Loucy (cell line): ENCODE results near the gene SYT2.

Experiments used
- H2AFZ ChIP-seq: fragments of 200-600 bp; sonication (generic); 2 replicates; pipeline ENCODE4 v1.6.0; 2016; ENCODE audit warnings: antibody characterized with exemption, mild to moderate bottlenecking, low read length, moderate library complexity
- H3F3A ChIP-seq: fragments of 200-600 bp; 2 replicates; pipeline ENCODE4 v1.6.0; 2016; ENCODE audit warnings: antibody characterized with exemption, low read depth, mild to moderate bottlenecking
- H3K27me3 ChIP-seq: fragments of 200-600 bp; sonication (generic); 2 replicates; pipeline ENCODE4 v1.6.1; 2014; ENCODE audit warnings: low read length, mild to moderate bottlenecking; ENCODE audit not compliant: insufficient read depth, poor library complexity, severe bottlenecking
- H3K36me3 ChIP-seq: fragments of 200-600 bp; sonication (generic); 2 replicates; pipeline ENCODE4 v1.6.1; 2016; ENCODE audit warnings: low read length; ENCODE audit not compliant: insufficient read depth
- H3K4me1 ChIP-seq: fragments of 200-600 bp; sonication (generic); 2 replicates; pipeline ENCODE4 v1.5.1; 2014; ENCODE audit warnings: low read length, mild to moderate bottlenecking; ENCODE audit not compliant: insufficient read depth, poor library complexity, severe bottlenecking
- H3K4me2 ChIP-seq: fragments of 200-600 bp; sonication (generic); 2 replicates; pipeline ENCODE4 v1.6.0; 2014; ENCODE audit warnings: antibody characterized with exemption, low read length, low read depth, mild to moderate bottlenecking; ENCODE audit not compliant: poor library complexity, severe bottlenecking
- H3K4me3 ChIP-seq: fragments of 200-600 bp; sonication (generic); 2 replicates; pipeline ENCODE4 v1.5.1; 2014; ENCODE audit warnings: low read length, mild to moderate bottlenecking, mixed read lengths; ENCODE audit not compliant: poor library complexity, severe bottlenecking
- H3K79me2 ChIP-seq: fragments of 200-600 bp; sonication (generic); 2 replicates; pipeline ENCODE4 v1.6.1; 2014; ENCODE audit warnings: low read length; ENCODE audit not compliant: insufficient read depth
- H3K9ac ChIP-seq: fragments of 200-600 bp; sonication (generic); 2 replicates; pipeline ENCODE4 v1.6.0; 2014; ENCODE audit warnings: mild to moderate bottlenecking, low read depth, low read length, moderate library complexity; ENCODE audit not compliant: poor library complexity, severe bottlenecking
- H3K9me2 ChIP-seq: fragments of 200-600 bp; sonication (generic); replicated peaks from 2 replicates; pipeline ENCODE4 v1.6.1; 2016; ENCODE audit warnings: low read depth, low read length, mixed read lengths
- H3K9me3 ChIP-seq: fragments of 200-600 bp; sonication (generic); 2 replicates; pipeline ENCODE4 v1.6.1; 2014; ENCODE audit warnings: mild to moderate bottlenecking, antibody characterized with exemption, low read length, low read depth; ENCODE audit not compliant: insufficient read depth
- H4K20me1 ChIP-seq: fragments of 200-600 bp; sonication (generic); 2 replicates; pipeline ENCODE4 v1.6.0; 2014; ENCODE audit warnings: antibody characterized with exemption, low read length, mild to moderate bottlenecking; ENCODE audit not compliant: insufficient read depth, poor library complexity, severe bottlenecking
- EZH2phosphoT487 ChIP-seq: fragments of 200-600 bp; IDR thresholded peaks from 2 replicates; pipeline ENCODE4 v1.6.1; 2018; ENCODE audit warnings: antibody characterized with exemption, mild to moderate bottlenecking, moderate library complexity, borderline replicate concordance
- TF ChIP-seq, protein P1 (sequence below): fragments of 200-600 bp; sonication (generic); conservative IDR thresholded peaks from 2 replicates; pipeline ENCODE4 v1.5.1; 2014; ENCODE audit warnings: mild to moderate bottlenecking, antibody characterized with exemption, low read length

Gene SYT2

DNA sequence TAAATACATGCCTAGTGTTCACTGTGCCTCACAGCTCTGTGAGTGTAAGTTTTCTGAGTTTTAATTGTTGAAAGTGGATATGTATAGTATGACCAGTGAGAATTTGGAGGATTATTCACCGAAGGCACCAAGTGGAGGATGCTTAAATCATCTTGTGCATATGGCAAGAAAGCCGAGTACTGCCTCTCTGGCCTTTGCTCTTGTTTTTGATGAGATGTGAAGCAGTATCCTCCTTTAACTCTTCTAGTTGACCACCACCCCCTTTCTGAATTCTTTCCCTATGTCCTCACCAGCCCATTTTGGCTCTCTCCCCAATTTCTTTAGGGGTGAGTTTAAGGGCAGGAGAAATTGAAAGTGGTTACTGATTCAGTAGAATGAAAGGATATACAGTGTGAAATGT is 130.4 kb downstream of the SYT2 start:
- H4K20me1 ChIP-seq: no peaks in the 10 kb centered on the region
- no peaks in the 10 kb centered on the region; the same call in 1 of the 2 replicates for H3K36me3 ChIP-seq
- H3K4me2 ChIP-seq: no peak overlapping the region
- no peaks in the 10 kb centered on the region for H3F3A ChIP-seq
- H3K9me3 ChIP-seq: no peaks in the 10 kb centered on the region
- TF ChIP-seq, protein P1, sequence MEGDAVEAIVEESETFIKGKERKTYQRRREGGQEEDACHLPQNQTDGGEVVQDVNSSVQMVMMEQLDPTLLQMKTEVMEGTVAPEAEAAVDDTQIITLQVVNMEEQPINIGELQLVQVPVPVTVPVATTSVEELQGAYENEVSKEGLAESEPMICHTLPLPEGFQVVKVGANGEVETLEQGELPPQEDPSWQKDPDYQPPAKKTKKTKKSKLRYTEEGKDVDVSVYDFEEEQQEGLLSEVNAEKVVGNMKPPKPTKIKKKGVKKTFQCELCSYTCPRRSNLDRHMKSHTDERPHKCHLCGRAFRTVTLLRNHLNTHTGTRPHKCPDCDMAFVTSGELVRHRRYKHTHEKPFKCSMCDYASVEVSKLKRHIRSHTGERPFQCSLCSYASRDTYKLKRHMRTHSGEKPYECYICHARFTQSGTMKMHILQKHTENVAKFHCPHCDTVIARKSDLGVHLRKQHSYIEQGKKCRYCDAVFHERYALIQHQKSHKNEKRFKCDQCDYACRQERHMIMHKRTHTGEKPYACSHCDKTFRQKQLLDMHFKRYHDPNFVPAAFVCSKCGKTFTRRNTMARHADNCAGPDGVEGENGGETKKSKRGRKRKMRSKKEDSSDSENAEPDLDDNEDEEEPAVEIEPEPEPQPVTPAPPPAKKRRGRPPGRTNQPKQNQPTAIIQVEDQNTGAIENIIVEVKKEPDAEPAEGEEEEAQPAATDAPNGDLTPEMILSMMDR: no peak
- TF ChIP-seq EZH2phosphoT487: no peak
- no peak overlapping the region for H3K4me3 ChIP-seq
- H3K9me2 ChIP-seq: no peaks in the 10 kb centered on the region
- H3K9ac ChIP-seq: no peak overlapping the region
- H2AFZ ChIP-seq: no peak overlapping the region
- H3K4me1 ChIP-seq: peaks cover 9% of the 10 kb centered on the region
- H3K27me3 ChIP-seq: no peaks in the 10 kb centered on the region
- no peaks in the 10 kb centered on the region for H3K79me2 ChIP-seq

- Histone ChIP-seq H3K4me2 (no peak overlapping the region), H2AFZ (no peak overlapping the region), H3K79me2 (no peaks in the 10 kb centered on the region), H3F3A (no peaks in the 10 kb centered on the region), H3K4me1 (peaks cover 9% of the 10 kb centered on the region), H4K20me1 (no peaks in the 10 kb centered on the region), H3K36me3 (no peaks in the 10 kb centered on the region; the same call in 1 of the 2 replicates), H3K4me3 (no peak overlapping the region), H3K27me3 (no peaks in the 10 kb centered on the region), H3K9me3 (no peaks in the 10 kb centered on the region), H3K9ac (no peak overlapping the region), H3K9me2 (no peaks in the 10 kb centered on the region)
- TF ChIP-seq, protein P1: no peak
- TF ChIP-seq EZH2phosphoT487: no peak
Measured at GRCh38 chr1:202578565-202578964, 131.7 kb downstream of the SYT2 start.

DNA sequence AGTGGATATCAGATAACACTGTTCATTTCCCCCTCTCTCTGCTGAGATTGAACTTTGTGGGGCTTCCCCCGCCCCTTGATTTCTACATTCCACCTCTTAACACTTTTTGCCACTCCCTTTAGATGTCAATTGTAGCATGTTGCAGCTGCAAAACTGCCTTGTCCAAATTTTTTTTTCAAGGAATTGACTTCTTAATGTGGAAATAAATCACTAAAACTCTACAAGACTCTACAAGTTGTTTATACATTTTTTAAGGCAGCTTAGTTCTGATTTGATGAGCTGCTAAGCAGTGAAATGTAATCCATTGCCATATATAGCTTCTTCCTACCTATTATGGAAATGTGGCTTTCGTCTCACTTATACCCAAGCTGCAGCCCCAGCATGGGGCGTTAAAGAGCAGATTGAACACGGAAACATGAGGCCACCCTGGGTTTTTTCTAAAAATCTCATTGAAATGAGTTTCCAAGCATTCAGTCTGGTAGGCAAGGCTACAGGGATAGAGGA is 132.2 kb downstream of the SYT2 start:
- Histone ChIP-seq H3F3A (no peaks in the 10 kb centered on the region), H3K27me3 (no peaks in the 10 kb centered on the region), H2AFZ (no peak overlapping the region), H3K4me2 (no peak overlapping the region), H3K4me1 (peaks cover 9% of the 10 kb centered on the region), H3K9me3 (no peaks in the 10 kb centered on the region), H3K4me3 (no peak overlapping the region), H3K9me2 (no peaks in the 10 kb centered on the region), H3K79me2 (no peaks in the 10 kb centered on the region), H3K36me3 (no peaks in the 10 kb centered on the region; the same call in 1 of the 2 replicates), H3K9ac (no peak overlapping the region), H4K20me1 (no peaks in the 10 kb centered on the region)
- TF ChIP-seq EZH2phosphoT487: no peak
- TF ChIP-seq, protein P1: no peak
